Cerebellar nuclear complex (tissue), 1 donor: Measurements from ENCODE around the gene BCAM.
"Not testable (repeated sequence)": the region's sequence is repeated elsewhere in the genome, so short reads cannot be mapped to it uniquely, and the experiment has no call there.

ENCODE experiments used
- DNase-seq, 2 experiments: peaks; one replicate each; lab custom pipeline; 2025; lab: John Stamatoyannopoulos, UW

BCAM gene

DNA sequence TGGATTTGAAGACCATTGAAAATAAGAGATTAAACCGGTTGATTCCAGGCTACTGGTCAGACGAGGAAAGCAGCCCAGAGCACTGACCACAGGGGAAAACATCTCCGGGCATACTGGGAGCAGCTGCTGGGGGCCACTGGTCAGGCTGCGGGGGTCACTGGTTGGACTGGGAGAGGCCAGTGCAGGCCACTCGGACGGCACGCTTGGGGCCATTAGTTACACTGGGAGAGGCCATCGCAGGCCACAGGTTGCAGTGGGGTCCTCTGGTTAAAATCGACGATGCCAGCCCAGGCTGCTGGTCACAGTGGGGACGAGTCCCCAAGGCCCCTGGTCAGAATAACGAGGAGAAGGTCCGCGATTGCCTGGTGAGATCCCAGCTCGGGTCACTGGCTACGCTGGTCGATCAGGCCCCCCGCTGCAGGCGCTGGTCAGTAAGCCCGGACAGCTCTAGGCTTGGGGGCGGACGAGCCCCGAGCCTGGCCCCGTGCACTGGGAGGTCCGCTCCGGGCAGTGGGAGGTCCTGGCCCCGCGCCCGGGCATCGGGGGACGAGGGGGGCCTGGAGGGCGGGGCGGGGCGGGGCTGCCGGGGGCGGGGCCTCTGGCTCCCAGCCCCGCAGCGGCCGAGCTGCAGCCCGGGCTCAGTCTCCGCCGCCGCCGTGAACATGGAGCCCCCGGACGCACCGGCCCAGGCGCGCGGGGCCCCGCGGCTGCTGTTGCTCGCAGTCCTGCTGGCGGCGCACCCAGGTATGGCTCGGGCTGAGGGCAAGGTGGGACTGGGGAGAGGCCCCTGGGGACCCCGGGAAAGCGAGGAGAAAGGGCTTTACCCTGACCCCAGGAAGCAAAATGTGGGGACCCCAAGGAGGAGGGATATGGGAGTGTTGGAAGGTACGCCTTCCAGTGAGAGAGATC is at the start of gene BCAM:
Gene BCAM, plus strand, starts transcription at position 641 of the 909 bp plus-strand sequence. Its CDS starts 22 bp downstream, at position 663.
- no peak for DNase-seq

GRCh38 chr19:44762038-44762437 is 46.9 kb upstream of the BCAM start:
- DNase-seq: no peak

DNA sequence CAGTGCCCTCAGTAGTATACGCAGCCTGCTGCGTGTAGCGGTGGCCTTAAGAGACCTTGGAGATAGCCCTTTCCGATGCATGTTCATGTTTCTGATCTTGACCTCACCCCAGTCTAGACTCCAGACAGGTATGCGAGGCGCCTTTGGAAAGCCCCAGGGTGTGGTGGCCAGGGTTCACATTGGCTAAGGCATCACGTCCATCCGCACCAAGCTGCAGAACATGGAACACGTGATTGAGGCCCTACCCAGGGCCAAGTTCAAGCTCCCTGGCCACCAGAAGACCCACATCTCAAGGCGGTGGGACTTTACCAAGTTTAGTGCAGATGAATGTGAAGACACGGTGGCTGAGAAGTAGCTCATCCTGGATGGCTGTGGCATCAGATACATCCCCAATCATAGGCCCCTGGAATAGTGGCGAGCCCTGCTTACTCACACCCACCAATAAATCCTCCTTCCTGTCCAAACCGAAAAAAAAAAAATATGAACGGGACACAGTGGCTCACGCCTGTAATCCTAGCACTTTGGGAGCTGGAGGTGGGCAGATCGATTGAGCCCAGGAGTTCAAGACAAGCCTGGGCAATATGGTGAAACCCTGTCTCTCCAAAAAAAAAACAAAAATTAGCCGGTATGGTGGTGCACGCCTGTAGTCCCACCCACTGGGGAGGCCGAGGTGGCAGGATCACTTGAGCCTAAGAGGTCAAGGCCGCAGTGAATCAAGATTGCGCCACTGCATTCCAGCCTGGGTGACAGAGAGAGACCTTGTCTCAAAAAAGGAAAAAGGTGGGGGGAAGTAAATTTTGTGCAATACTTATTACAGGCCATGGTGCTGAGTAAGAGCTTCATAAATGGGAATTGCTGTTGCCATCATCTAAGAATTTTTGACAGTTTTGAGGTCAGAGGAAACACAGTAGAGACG is 43.6 kb upstream of the BCAM start:
- DNase-seq: no peak

- no peak for DNase-seq
These were observed 43.0 kb upstream of the BCAM start for GRCh38 chr19:44765949-44766335.

DNA sequence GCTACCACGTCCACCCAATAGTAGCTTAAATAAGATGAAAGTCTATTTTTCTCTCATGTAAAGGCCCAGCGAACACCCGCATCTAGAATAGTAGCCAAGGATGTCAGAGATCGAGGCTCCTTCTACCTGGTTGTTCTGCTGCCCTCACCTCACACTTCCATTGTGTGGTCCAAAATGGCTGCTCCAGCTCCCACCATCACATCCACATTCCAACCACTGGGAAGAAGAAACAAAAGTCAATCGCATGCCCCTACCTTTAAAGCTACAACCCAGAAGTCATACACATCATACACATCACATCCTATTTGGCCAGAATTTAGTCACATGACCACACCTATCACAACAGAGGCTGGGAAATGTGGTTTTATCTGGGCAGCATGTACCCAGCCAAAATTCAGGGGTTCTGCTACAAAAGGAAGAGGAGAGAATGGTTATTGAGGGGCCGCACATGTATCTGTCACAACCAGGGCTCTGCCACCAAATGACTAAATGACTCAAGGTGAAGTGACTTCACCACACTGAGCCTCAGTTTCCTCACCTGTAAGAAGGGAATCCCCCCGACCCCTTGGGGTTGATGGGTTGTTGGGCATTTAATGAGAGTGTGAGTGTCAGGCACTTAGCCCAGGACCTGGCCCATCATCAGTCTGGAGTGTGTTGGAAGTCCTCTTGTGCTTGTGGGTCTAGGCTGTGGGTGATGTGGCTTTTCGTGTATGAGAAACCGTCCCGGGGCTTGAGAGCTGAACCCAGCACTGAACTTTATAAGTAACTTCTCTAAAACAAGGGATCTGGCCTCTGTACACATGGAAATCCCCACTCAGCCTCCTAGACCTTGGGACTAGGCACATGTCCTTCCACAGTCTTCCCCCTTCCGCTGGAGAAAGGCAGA is 41.4 kb upstream of the BCAM start:
- DNase-seq: no peak

- DNase-seq: no peak
These were observed 38.2 kb upstream of the BCAM start for GRCh38 chr19:44770550-44771257.

- DNase-seq: not testable (repeated sequence)
These were observed 36.8 kb upstream of the BCAM start for GRCh38 chr19:44772144-44772543.

DNA sequence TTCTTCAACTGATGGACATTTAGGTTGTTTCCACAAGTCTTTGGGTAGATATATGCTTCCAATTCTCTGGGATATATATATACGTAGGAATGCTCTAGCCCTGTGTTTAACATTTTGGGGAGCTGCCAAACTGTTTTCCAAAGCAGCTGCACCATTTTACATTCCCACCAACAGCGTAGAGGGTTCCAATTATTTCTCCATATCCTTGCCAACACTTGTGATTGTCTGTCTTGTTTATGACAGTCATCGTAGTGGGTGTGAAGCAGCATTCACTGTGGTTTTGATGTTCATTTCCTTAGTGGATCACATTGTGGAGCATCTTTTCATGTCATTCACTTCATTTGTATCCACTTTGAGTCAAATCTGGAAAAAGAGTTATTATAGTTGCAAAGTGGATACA is 35.9 kb upstream of the BCAM start:
- no peak for DNase-seq

GRCh38 chr19:44775676-44776240 is 33.1 kb upstream of the BCAM start:
- DNase-seq: no peak

DNA sequence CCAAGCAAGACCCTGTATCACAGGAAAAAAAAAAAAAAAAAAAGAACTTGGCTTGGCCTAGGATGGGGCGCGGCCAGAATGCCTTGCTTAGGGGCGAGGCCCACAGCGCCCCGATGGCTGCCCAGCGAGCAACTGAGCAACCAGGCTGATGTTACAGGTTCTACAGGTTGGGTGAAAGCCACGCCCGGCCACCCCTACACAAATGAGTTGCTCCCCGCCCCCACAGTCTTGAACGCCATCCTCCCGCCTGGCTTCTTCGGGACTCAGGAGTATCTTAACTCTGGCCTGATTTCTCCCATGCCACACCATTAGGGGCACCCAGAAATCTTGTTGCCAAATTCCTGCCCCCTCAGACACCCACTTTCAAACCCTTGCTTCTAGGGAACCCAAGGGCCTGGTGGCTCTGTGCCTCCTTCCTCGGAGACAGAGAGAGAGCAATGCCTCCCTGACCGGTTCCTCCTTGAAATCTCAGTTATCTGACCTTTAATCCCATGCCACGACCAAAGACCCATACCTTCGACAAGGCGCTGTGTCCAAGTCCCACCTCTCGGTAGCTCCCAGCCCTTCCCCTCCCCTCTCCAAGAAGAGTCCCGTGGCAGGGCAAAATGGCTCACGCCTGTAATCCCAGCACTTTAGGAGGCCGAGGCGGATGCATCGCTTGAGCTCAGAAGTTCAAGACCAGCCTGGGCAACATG is 32.4 kb upstream of the BCAM start:
- no peak for DNase-seq

DNA sequence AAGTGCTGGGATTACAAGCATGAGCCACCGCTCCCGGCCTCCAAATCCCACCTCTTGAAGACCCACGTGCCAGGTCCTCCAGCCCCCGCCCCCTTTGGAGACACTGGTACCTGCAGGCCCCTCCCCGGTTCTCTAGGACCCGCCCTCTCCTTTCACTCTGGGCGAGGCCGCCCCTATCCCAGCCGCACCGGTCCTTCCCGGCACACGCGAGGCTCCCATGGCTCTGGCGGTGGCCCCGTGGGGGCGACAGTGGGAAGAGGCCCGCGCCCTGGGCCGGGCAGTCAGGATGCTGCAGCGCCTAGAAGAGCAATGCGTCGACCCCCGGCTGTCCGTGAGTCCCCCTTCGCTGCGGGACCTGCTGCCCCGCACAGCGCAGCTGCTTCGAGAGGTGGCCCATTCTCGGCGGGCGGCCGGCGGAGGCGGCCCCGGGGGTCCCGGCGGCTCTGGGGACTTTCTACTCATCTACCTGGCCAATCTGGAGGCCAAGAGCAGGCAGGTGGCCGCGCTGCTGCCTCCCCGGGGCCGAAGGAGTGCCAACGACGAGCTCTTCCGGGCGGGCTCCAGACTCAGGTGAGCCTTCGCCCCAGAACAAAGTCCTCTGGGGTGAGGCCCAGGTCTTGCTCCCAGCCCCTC is 31.1 kb upstream of the BCAM start, which contains the start of gene CBLC:
Gene CBLC, plus strand, starts transcription at position 176 of the 633 bp plus-strand sequence. Its CDS starts 42 bp downstream, at position 218.
- DNase-seq: no peak

- DNase-seq: no peak
These were observed 29.8 kb upstream of the BCAM start for GRCh38 chr19:44779150-44779549.

- DNase-seq: not testable (repeated sequence)
These were observed 27.2 kb upstream of the BCAM start for GRCh38 chr19:44781694-44782093.

DNA sequence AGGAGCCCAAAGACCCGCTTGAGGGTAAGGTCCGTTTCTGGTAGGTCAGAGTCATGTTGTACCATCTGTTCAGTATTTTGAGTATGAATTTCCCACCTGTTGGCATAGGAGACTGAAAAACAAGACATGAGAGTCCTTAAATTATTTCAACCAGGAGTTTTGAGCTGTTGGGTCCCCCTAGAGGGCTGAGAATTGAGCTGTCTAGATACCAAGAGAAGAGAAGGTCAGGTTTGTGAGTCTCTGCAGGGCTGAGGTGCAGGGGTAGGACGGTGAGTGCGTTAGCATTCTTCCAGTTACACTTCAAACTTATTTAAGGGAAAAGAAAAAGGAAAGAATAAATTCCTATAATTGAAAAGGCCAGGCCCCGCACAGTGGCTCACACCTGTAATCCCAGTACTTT is 26.2 kb upstream of the BCAM start:
- DNase-seq: no peak

DNA sequence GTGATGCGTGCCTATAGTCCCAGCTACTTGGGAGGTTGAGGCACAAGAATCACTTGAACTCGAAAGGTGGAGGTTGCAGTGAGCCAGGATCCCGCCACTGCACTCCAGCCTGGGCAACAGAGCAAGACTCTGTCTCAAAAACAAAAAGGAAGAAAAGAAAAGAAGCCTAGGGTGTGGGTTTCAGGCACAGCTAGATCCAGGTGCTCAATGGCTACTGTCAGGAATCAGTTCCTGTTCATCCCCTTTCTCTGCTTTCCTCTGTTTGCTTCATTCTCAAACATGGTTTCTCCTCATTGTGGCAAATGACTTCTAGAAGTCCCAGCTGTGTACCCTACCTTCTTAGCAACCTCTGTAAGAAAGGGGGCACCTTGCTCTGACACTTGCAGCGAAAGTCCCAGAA is 25.4 kb upstream of the BCAM start:
- no peak for DNase-seq

DNA sequence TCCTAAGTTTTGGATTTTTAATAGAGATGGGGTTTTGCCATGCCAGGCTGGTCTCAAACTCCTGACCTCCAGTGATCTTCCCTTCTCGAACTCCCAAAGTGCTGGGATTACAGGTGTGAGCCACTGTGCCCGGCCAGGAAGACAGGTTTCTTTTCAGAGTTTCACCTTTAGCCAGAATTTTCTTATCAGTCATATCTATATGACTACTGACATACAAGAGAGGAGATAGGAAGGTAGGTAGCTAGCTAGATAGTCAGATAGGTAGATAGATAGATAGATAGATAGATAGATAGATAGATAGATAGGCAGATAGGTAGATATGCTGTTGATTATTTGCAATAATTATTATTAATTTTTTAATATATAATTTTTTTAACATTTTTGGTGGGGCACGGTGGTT is 23.6 kb upstream of the BCAM start:
- no peak for DNase-seq

DNA sequence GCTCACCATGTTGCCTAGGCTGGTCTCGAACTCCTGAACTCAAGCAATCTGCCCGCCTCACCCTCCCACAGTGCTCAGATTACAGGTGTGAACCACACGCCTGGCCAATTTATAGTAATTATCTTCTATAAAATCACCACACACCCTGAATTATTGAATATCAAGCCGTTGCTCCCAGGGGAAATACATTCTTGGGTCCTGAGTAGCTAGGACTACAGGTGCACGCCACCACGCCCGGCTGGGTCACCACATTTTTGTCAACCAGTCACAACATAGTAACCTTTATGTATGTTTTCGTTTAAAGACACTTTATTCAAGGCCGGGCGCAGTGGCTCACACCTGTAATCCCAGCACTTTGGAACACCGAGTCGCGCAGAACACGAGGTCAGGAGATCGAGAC is 22.9 kb upstream of the BCAM start:
- DNase-seq: no peak

GRCh38 chr19:44788971-44789370 is 19.9 kb upstream of the BCAM start:
- no peak for DNase-seq

DNA sequence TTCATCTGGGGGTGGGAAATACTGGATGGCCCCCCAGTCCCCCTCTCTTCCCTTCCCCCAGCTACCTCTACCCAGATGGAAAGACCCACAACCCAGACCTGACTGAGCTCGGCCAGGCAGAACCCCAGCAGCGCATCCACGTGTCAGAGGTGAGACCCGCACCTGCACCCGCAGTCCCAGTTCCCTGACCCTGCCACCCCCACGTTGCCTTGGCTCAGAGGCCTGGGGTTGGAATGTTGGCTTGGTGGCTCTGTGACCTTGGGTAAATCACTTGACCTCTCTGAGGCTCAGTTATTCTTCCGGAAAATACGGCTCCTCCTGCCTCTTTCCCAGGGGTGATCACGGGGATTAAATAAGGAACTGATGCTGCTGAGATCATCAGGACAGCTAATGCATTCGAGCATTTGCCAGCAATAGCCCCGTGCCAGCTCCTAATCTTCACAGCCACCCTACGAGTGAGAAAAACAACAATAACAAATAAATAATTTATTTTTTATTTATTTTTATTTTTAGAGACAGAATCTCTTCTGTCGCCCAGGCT is 18.9 kb upstream of the BCAM start:
- DNase-seq: no peak
